SK-N-SH (cell line): ENCODE measurements around the gene PPTC7. TPM values are rescaled to one million over a fixed set of nuclear protein-coding genes. Genes with fewer than 3 reads are reported as not detected.

Experiments used
- CTCF ChIA-PET: fragments of 300-600, 350-600 bp; formaldehyde crosslinking; extraction: SDS; loops from one replicate; lab custom pipeline; 2021; lab: Yijun Ruan, JAX
- POLR2A ChIA-PET: fragments of 350-600 bp; sonication (Branson Sonifier 250); formaldehyde crosslinking; extraction: SDS; loops from one replicate; lab custom pipeline; 2020; ENCODE audit warnings: antibody characterized with exemption, inconsistent platforms; lab: Yijun Ruan, JAX
- DNase-seq: peaks from one replicate; pipeline ENCODE4 v3.0.0; 2012
- H2AFZ ChIP-seq: fragments of 200-600 bp; sonication (generic); 2 replicates; pipeline ENCODE4 v1.8.1; 2016; ENCODE audit warnings: antibody characterized with exemption, mild to moderate bottlenecking, low read depth
- H3F3A ChIP-seq: fragments of 200-600 bp; sonication (generic); replicated peaks from 2 replicates; pipeline ENCODE3; 2016; ENCODE audit warnings: antibody characterized with exemption, mild to moderate bottlenecking; ENCODE audit not compliant: insufficient read depth
- H3K27ac ChIP-seq, 2 experiments: fragments of 200-500 bp in 1 of 2; fragments of 200-600 bp in 1 of 2; sonication (Bioruptor generic) in 1 of 2; sonication (generic), shearing (Covaris generic) in 1 of 2; 2 replicates each; pipeline versions ENCODE4 v1.5.1 to v1.6.1; 2014 to 2016; ENCODE audit warnings: low read depth in 2 of 2, inconsistent platforms in 1 of 2, low read length in 1 of 2, mild to moderate bottlenecking in 1 of 2, mixed read lengths in 1 of 2
- H3K27me3 ChIP-seq: fragments of 200-600 bp; sonication (generic), shearing (Covaris generic); 2 replicates; pipeline ENCODE4 v1.6.1; 2016; ENCODE audit warnings: mixed run types; ENCODE audit not compliant: insufficient read depth
- H3K36me3 ChIP-seq, 2 experiments: fragments of 200-500 bp in 1 of 2; fragments of 200-600 bp in 1 of 2; sonication (Bioruptor generic) in 1 of 2; sonication (generic) in 1 of 2; replicated peaks in 1 of 2; 2 replicates each; pipeline versions ENCODE3 to v1.5.1; 2014 to 2016; ENCODE audit warnings: low read length in 1 of 2, mild to moderate bottlenecking in 1 of 2; ENCODE audit not compliant: insufficient read depth in 2 of 2, control insufficient read depth in 1 of 2
- H3K4me1 ChIP-seq, 2 experiments: fragments of 200-500 bp in 1 of 2; fragments of 200-600 bp in 1 of 2; sonication (Bioruptor generic) in 1 of 2; sonication (generic), shearing (Covaris generic) in 1 of 2; 2 replicates each; pipeline versions ENCODE4 v1.5.1 to v1.6.1; 2014 to 2016; ENCODE audit warnings: low read depth in 1 of 2, low read length in 1 of 2, mixed run types in 1 of 2; ENCODE audit not compliant: insufficient read depth in 2 of 2, control insufficient read depth in 1 of 2
- H3K4me2 ChIP-seq: fragments of 200-600 bp; sonication (generic), shearing (Covaris generic); 2 replicates; pipeline ENCODE4 v1.6.1; 2017; ENCODE audit warnings: mixed run types
- H3K4me3 ChIP-seq, 2 experiments: fragments of 200-500 bp in 1 of 2; fragments of 200-600 bp in 1 of 2; sonication (Bioruptor generic) in 1 of 2; sonication (generic), shearing (Covaris generic) in 1 of 2; 2 replicates each; pipeline versions ENCODE4 v1.5.1 to v1.8.1; 2014 to 2016; ENCODE audit warnings: low read depth in 2 of 2, inconsistent platforms in 1 of 2, low read length in 1 of 2, mild to moderate bottlenecking in 1 of 2, mixed read lengths in 1 of 2, moderate library complexity in 1 of 2
- H3K79me2 ChIP-seq: fragments of 200-600 bp; sonication (generic); 2 replicates; pipeline ENCODE4 v1.8.1; 2017; ENCODE audit warnings: mild to moderate bottlenecking; ENCODE audit not compliant: insufficient read depth
- H3K9ac ChIP-seq: fragments of 200-600 bp; sonication (generic); 2 replicates; pipeline ENCODE4 v1.6.1; 2017; ENCODE audit warnings: mixed run types
- H3K9me2 ChIP-seq: fragments of 200-600 bp; sonication (generic); 2 replicates; pipeline ENCODE4 v1.6.1; 2017; ENCODE audit warnings: mixed run types
- H3K9me3 ChIP-seq: fragments of 200-600 bp; sonication (generic); 2 replicates; pipeline ENCODE4 v1.6.1; 2017; ENCODE audit warnings: mixed run types, mild to moderate bottlenecking, moderate library complexity
- H4K20me1 ChIP-seq: fragments of 200-600 bp; sonication (generic); 2 replicates; pipeline ENCODE4 v1.6.1; 2017; ENCODE audit warnings: mild to moderate bottlenecking, mixed run types; ENCODE audit not compliant: insufficient read depth
- ELF1 ChIP-seq: IDR thresholded peaks from 2 replicates; pipeline ENCODE4 v1.4.0; 2012
- EP300 ChIP-seq, 2 experiments: IDR thresholded peaks; 2 replicates each; pipeline versions ENCODE4 v1.4.0 to v1.6.1; 2012; ENCODE audit warnings: borderline replicate concordance in 1 of 2, low read depth in 1 of 2, low read length in 1 of 2
- EZH2phosphoT487 ChIP-seq: fragments of 200-600 bp; sonication (generic); IDR thresholded peaks from 2 replicates; pipeline ENCODE4 v1.6.1; 2017; ENCODE audit warnings: low read depth, mixed run types, mild to moderate bottlenecking, antibody characterized with exemption, moderate library complexity, borderline replicate concordance
- FOSL2 ChIP-seq: IDR thresholded peaks from 2 replicates; pipeline ENCODE4 v1.4.0; 2012; ENCODE audit warnings: low read depth, mild to moderate bottlenecking, moderate library complexity, borderline replicate concordance
- FOXM1 ChIP-seq: IDR thresholded peaks from 2 replicates; pipeline ENCODE4 v1.4.0; 2012; ENCODE audit warnings: low read depth, mild to moderate bottlenecking
- GABPA ChIP-seq: IDR thresholded peaks from 2 replicates; pipeline ENCODE4 v1.4.0; 2012; ENCODE audit warnings: low read depth, mild to moderate bottlenecking
- GATA2 ChIP-seq: sonication (generic); formaldehyde crosslinking; IDR thresholded peaks from 2 replicates; pipeline ENCODE4 v1.5.0; 2020; ENCODE audit warnings: mild to moderate bottlenecking, missing genetic modification reagents
- MEF2A ChIP-seq: IDR thresholded peaks from 2 replicates; pipeline ENCODE4 v1.4.0; 2012; ENCODE audit warnings: low read depth, borderline replicate concordance
- NFIC ChIP-seq: IDR thresholded peaks from 2 replicates; pipeline ENCODE4 v1.4.0; 2012; ENCODE audit warnings: borderline replicate concordance
- NRF1 ChIP-seq: IDR thresholded peaks from 2 replicates; pipeline ENCODE4 v1.6.1; 2012; ENCODE audit warnings: low read depth, mild to moderate bottlenecking, low read length
- RAD21 ChIP-seq: IDR thresholded peaks from 2 replicates; pipeline ENCODE4 v1.6.1; 2012; ENCODE audit warnings: mild to moderate bottlenecking, low read length
- RFX5 ChIP-seq: IDR thresholded peaks from 2 replicates; pipeline ENCODE4 v1.6.1; 2012; ENCODE audit warnings: mild to moderate bottlenecking, improper control_type of control experiment, low read length
- RXRA ChIP-seq: IDR thresholded peaks from 2 replicates; pipeline ENCODE4 v1.4.0; 2012; ENCODE audit warnings: low read depth, mild to moderate bottlenecking, borderline replicate concordance
- SIN3A ChIP-seq: IDR thresholded peaks from 2 replicates; pipeline ENCODE4 v1.6.1; 2012; ENCODE audit warnings: low read depth, mild to moderate bottlenecking, low read length, moderate library complexity, borderline replicate concordance
- SMC3 ChIP-seq: IDR thresholded peaks from 2 replicates; pipeline ENCODE4 v1.6.1; 2012; ENCODE audit warnings: low read depth, low read length, improper control_type of control experiment
- TCF12 ChIP-seq: IDR thresholded peaks from 2 replicates; pipeline ENCODE4 v1.4.0; 2012
- TEAD4 ChIP-seq: IDR thresholded peaks from 2 replicates; pipeline ENCODE4 v1.4.0; 2012; ENCODE audit warnings: mild to moderate bottlenecking, borderline replicate concordance; ENCODE audit not compliant: insufficient read depth
- WGBS: methylation state at CpG from one replicate; pipeline ENCODE4 v1.1.6; 2017; ENCODE audit warnings: low lambda C conversion rate; 5-methylcytosine and 5-hydroxymethylcytosine counted together
- polyA plus RNA-seq, 3 experiments: library from polyadenylated mRNA; depleted of rRNA; stranded (reverse); fragments of >200 nt; gene quantifications; 2 replicates each; pipeline ENCODE4 v1.2.3, GENCODE V29; 2012
- TF ChIP-seq, protein P1 (sequence below): IDR thresholded peaks from 2 replicates; pipeline ENCODE4; 2012
- TF ChIP-seq, protein P2 (sequence below): IDR thresholded peaks from 2 replicates; pipeline ENCODE4 v1.4.0; 2012; ENCODE audit warnings: low read depth

PPTC7 gene
- polyA plus RNA-seq, 1 of the 3 experiments (the other 2 are of a cell fraction): 9.6 TPM

DNA sequence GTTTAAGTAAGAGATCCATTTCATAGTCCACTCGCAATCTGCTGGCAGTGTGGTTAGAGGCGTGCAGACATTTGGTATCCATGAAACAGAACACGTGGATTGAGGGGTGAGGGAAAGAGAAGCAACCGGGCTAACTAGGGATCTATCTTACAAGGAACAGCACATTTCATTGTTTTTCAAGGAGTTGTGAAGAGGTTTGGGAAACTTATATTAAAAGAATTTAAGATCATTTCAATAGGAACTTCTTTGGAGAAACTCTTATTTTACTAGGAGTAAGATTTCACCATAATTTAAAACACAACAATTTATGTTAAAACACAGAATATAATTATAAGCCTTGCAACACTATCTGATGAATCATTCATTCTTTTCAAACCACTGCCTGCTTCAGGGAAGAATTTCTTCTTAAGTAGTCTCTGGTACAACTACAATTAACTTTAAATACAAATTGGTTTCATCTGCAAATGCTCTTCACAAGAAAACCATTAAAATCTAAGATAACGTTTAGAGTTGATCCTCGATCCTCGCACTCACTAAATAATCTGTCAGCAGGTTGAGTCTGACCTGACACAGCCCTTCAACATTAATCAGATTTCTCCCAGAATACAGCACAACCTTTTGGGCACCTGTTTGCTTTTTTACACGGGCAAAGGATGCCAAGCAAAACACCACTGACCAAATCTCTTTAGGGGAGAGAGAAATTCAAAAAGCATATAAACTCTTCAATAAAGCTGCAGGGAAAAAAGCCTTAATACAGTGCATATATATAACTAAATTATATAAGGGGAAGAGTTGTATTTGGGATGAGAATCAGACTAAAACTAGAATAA is 27.3 kb downstream of the PPTC7 start (continued):
- TF ChIP-seq, protein P1, sequence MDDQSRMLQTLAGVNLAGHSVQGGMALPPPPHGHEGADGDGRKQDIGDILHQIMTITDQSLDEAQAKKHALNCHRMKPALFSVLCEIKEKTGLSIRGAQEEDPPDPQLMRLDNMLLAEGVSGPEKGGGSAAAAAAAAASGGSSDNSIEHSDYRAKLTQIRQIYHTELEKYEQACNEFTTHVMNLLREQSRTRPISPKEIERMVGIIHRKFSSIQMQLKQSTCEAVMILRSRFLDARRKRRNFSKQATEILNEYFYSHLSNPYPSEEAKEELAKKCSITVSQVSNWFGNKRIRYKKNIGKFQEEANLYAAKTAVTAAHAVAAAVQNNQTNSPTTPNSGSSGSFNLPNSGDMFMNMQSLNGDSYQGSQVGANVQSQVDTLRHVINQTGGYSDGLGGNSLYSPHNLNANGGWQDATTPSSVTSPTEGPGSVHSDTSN: peak; percentile 36; the same call in 1 of the 2 replicates
- no peak for TF ChIP-seq EZH2phosphoT487
- TF ChIP-seq FOSL2: peak; percentile 34; the same call in 1 of the 2 replicates
- no peak for TF ChIP-seq SMC3
- TF ChIP-seq GATA2 (CRISPR knock-in tag): 0 out of 2 replicates have a peak, but pooled peaks have one; percentile 19
- TF ChIP-seq TCF12: peak; percentile 57; the same call in 1 of the 2 replicates
- TF ChIP-seq, all 33 proteins: peak for 7

DNA sequence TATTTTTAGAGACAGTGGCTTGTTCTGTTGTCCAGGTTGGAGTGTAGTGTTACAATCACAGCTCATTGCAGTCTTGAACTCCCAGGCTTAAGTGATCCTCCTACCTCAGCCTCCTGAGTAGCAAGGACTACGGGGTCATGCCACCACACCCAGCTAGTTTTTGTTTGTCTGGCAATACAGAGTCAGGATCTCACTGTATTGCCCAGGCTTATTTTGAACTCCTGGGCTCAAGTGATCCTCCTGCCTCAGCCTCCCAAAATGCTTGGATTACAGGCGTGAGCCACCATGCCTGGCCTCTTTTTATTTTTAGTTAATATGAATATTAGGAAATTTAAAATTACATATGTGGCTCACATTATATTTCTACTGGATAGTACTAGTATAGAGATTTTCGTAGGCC is 28.9 kb downstream of the PPTC7 start:
- H3F3A ChIP-seq: peaks cover 1% of the 10 kb centered on the region
- peaks cover 9 to 19% of the 10 kb centered on the region in 2 experiments for H3K4me1 ChIP-seq
- peaks cover 5 to 7% of the 10 kb centered on the region in 2 experiments for H3K36me3 ChIP-seq
- no peaks in the 10 kb centered on the region for H3K9me3 ChIP-seq
- TF ChIP-seq NRF1 (no peak), SIN3A (no peak), EP300 (IDR thresholded peaks at IDR 0.05; ENCODE audit: borderline replicate concordance in 1 of 2, low read depth in 1 of 2, low read length in 1 of 2) (no peak)
- ChIA-PET POLR2A (no interaction called here), CTCF (interaction anchor here (1.0 to 6.9 kb wide), 6 partner anchors 10 to 58 kb away, joined by 3 to 87 read pairs (median 4); no protein-coding TSS in a partner anchor)
- no peak overlapping the region for H3K4me3 ChIP-seq
- H3K4me2 ChIP-seq: no peak overlapping the region
- WGBS: 100% methylated on average over 3 of the region's 3 CpGs
- peaks cover 37% of the 10 kb centered on the region for H4K20me1 ChIP-seq
- no peak for DNase-seq
- H3K27me3 ChIP-seq: no peaks in the 10 kb centered on the region
- H3K9me2 ChIP-seq: no peaks in the 10 kb centered on the region
- no peak overlapping the region for H3K27ac ChIP-seq
- H2AFZ ChIP-seq: no peak overlapping the region
- no peak overlapping the region for H3K9ac ChIP-seq
- H3K79me2 ChIP-seq: peaks cover 62% of the 10 kb centered on the region

DNA sequence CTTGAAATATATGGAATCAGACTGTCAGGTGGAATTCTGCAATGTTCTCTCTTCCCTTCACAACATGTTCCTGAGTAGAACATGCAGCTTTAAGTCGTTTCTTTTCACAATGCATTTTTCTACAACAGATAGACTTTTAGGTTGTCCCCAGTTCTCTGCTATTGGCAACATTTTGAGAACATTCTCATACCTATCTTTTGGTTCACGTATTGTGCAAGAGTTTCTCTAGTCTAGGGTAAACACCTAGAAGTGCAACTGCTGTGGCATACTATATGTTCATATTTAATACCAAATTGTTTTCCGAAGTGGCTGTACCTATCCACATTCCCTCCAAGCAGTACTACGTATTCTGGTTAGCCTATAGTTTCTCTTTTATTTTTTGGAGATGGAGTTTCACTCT is 32.1 kb downstream of the PPTC7 start:
- peaks cover 51% of the 10 kb centered on the region for H3K79me2 ChIP-seq
- DNase-seq: no peak
- H3F3A ChIP-seq: peaks cover 20% of the 10 kb centered on the region
- 94% methylated on average over 4 of the region's 4 CpGs for WGBS
- no peaks in the 10 kb centered on the region for H3K9me2 ChIP-seq
- ChIA-PET POLR2A (no interaction called here), CTCF (interaction anchor here (0.7 to 6.9 kb wide), 12 partner anchors 13 to 276 kb away, joined by 3 to 87 read pairs (median 4); no protein-coding TSS in a partner anchor)
- H4K20me1 ChIP-seq: peaks cover 36% of the 10 kb centered on the region
- H3K4me1 ChIP-seq: peaks cover 4 to 19% of the 10 kb centered on the region in 2 experiments
- H3K36me3 ChIP-seq: peaks cover 5 to 12% of the 10 kb centered on the region in 2 experiments
- no peak overlapping the region for H3K9ac ChIP-seq
- H3K4me2 ChIP-seq: no peak overlapping the region
- no peaks in the 10 kb centered on the region for H3K27me3 ChIP-seq
- H3K4me3 ChIP-seq: no peak overlapping the region
- no peak overlapping the region for H2AFZ ChIP-seq
- TF ChIP-seq TEAD4 (no peak), NRF1 (no peak), FOXM1 (no peak), SIN3A (no peak), RFX5 (no peak), EP300 (IDR thresholded peaks at IDR 0.05; ENCODE audit: borderline replicate concordance in 1 of 2, low read depth in 1 of 2, low read length in 1 of 2) (no peak), NFIC (no peak), ELF1 (no peak), MEF2A (no peak), RAD21 (no peak), GABPA (no peak), FOSL2 (no peak), RXRA (no peak)
- TF ChIP-seq, protein P1: no peak
- TF ChIP-seq, protein P2, sequence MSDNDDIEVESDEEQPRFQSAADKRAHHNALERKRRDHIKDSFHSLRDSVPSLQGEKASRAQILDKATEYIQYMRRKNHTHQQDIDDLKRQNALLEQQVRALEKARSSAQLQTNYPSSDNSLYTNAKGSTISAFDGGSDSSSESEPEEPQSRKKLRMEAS: no peak
- no peaks in the 10 kb centered on the region for H3K9me3 ChIP-seq
- no peak overlapping the region for H3K27ac ChIP-seq
